Esophagus squamous epithelium (tissue), 5 donors: ENCODE data around the gene RFWD3. TPM values are rescaled to one million over a fixed set of nuclear protein-coding genes. Genes with fewer than 3 reads are reported as not detected.

Experiments used
- DNase-seq: peaks from one replicate; lab custom pipeline; 2025; lab: John Stamatoyannopoulos, UW
- H3K27ac ChIP-seq, 4 donors: fragments of 200-600 bp; sonication (generic); one replicate each; pipeline ENCODE4 v1.5.1; 2016 to 2019; ENCODE audit warnings: mild to moderate bottlenecking in 1 of 4
- H3K27me3 ChIP-seq, 4 donors: fragments of 200-600 bp; sonication (generic); 1 replicate in 3 of 4; 2 replicates in 1 of 4; pipeline versions ENCODE4 v1.5.1 to v1.6.0; 2017 to 2021; ENCODE audit warnings: antibody characterized with exemption in 1 of 4
- H3K36me3 ChIP-seq, 3 donors: fragments of 200-600 bp; sonication (generic); one replicate each; pipeline ENCODE4 v1.5.1; 2016 to 2019
- H3K4me1 ChIP-seq, 3 donors: fragments of 200-600 bp; sonication (generic); one replicate each; pipeline ENCODE4 v1.5.1; 2017 to 2019
- H3K4me3 ChIP-seq, 4 donors: fragments of 200-600 bp; sonication (generic); 1 replicate in 3 of 4; 2 replicates in 1 of 4; pipeline ENCODE4 v1.5.1; 2016 to 2019; ENCODE audit warnings: mild to moderate bottlenecking in 2 of 4, moderate library complexity in 1 of 4
- H3K9me3 ChIP-seq, 3 donors: fragments of 200-600 bp; sonication (generic); one replicate each; pipeline ENCODE4 v1.5.1; 2016 to 2019
- POLR2A ChIP-seq, 4 donors: fragments of 450-650 bp; IDR thresholded peaks; one replicate each; pipeline ENCODE4 v1.6.1; 2017; ENCODE audit warnings: antibody characterized with exemption in 4 of 4, mild to moderate bottlenecking in 4 of 4, moderate library complexity in 3 of 4
- WGBS, 2 donors: methylation state at CpG; one replicate each; pipeline ENCODE4 v1.1.5; 2018; 5-methylcytosine and 5-hydroxymethylcytosine counted together
- intact Hi-C: fragments of 100-400 bp; cut with DNase I; formaldehyde crosslinking; loops from one replicate; pipeline ENCODE4 v1.15.0; 2022
- total RNA-seq, 4 donors: library from RNA; depleted of rRNA; stranded (reverse); fragments of >200 nt; gene quantifications; one replicate each; pipeline ENCODE4 v1.1.0, GENCODE V29; 2016
- TF ChIP-seq, protein P1 (sequence below), 6 experiments: fragments of 450-650 bp in 4 of 6; fragments of 200-600 bp in 2 of 6; sonication (generic) in 2 of 6; IDR thresholded peaks; one replicate each; pipeline ENCODE4 v1.5.1; 2016 to 2019; ENCODE audit warnings: antibody characterized with exemption in 6 of 6, mild to moderate bottlenecking in 4 of 6, moderate library complexity in 4 of 6
- donor health status: DM: yes; HTN: yes; CAD: no.

Gene RFWD3
- total RNA-seq, 4 donors from 2014 or later: 10.1 to 35.2 (median 16.7) TPM

- intact Hi-C loops: no loop called here
- Histone ChIP-seq H3K9me3 (no peaks in the 10 kb centered on the region), H3K27me3 (no peaks in the 10 kb centered on the region), H3K36me3 (peaks cover 0 to 26% (median 0%) of the 10 kb centered on the region in 3 donors), H3K4me1 (peaks cover 0 to 34% (median 3%) of the 10 kb centered on the region in 3 donors), H3K27ac (no peak overlapping the region), H3K4me3 (no peak overlapping the region)
- TF ChIP-seq POLR2A (IDR thresholded peaks at IDR 0.05): no peak
- TF ChIP-seq, protein P1, sequence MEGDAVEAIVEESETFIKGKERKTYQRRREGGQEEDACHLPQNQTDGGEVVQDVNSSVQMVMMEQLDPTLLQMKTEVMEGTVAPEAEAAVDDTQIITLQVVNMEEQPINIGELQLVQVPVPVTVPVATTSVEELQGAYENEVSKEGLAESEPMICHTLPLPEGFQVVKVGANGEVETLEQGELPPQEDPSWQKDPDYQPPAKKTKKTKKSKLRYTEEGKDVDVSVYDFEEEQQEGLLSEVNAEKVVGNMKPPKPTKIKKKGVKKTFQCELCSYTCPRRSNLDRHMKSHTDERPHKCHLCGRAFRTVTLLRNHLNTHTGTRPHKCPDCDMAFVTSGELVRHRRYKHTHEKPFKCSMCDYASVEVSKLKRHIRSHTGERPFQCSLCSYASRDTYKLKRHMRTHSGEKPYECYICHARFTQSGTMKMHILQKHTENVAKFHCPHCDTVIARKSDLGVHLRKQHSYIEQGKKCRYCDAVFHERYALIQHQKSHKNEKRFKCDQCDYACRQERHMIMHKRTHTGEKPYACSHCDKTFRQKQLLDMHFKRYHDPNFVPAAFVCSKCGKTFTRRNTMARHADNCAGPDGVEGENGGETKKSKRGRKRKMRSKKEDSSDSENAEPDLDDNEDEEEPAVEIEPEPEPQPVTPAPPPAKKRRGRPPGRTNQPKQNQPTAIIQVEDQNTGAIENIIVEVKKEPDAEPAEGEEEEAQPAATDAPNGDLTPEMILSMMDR (IDR thresholded peaks at IDR 0.05): no peak
- DNase-seq: no peak
- 89 to 96% methylated on average over 1 to 2 of the region's 2 CpGs for WGBS, 2 donors
Measured at GRCh38 chr16:74596586-74596985, 70.1 kb downstream of the RFWD3 start.

DNA sequence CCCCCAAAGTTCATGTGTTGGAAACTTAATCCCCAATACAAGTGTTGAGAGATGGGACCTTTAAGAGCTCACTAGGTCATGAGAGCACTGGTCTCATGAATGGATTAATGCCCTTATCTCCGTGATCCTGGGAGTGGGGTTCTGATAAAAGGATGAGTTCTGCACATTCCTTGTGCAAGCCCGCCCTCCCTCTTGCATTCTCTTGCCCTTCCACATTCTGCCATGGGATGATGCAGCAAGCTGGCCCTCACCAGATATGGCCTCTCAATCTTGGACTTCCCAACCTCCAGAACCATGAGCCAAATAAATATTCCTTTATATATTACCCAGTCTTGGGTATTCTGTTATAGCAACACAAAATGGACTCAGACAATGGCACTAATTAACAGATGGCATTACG lies 73.8 kb downstream of the RFWD3 start:
- H3K27ac ChIP-seq: no peak overlapping the region
- no peak for DNase-seq
- intact Hi-C loops: no loop called here
- WGBS, 2 donors: 89 to 97% methylated on average over 2 to 3 of the region's 3 CpGs
- no peak overlapping the region for H3K4me3 ChIP-seq
- TF ChIP-seq POLR2A (IDR thresholded peaks at IDR 0.05): no peak
- TF ChIP-seq, protein P1 (IDR thresholded peaks at IDR 0.05): no peak
- H3K27me3 ChIP-seq: no peaks in the 10 kb centered on the region
- H3K9me3 ChIP-seq: no peaks in the 10 kb centered on the region
- peaks cover 0 to 19% (median 3%) of the 10 kb centered on the region in 3 donors for H3K4me1 ChIP-seq
- H3K36me3 ChIP-seq: peaks cover 0 to 27% (median 0%) of the 10 kb centered on the region in 3 donors

DNA sequence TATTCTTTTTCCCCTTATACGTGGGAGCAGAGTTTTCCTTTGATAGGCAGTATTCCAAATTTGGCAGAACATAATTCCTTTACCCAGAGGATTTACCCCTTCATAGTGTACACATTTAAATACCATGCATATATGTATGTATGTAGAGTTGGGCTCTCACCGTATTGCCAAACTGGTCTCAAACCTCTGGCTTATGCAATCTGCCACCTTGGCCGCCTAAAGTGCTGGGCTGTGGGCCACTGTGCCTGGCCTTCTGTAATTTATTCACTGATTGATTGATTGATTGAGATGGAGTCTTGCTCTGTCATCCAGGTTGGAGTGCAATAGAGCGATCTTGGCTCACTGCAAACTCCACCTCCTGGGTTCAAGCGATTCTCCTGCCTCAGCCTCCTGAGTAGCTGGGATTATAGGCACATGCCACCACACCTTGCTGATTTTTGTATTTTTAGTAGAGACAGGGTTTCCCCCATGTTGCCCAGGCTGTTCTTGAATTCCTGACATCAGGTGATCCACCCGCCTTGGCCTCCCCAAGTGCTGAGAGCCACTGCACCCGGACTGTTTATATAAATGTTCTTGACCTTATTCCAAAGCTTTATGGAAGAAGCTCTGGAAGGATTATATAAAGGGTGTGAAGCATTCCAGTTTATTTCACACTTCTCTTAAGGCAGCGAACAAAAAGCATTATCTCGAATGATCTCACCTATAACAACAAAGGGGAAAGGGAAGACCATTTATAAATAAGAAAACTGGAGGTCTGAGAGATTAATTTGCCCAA lies 74.6 kb downstream of the RFWD3 start:
- peaks cover 0 to 19% (median 0%) of the 10 kb centered on the region in 3 donors for H3K36me3 ChIP-seq
- intact Hi-C loops: no loop called here
- WGBS, 2 donors: 70 to 74% methylated on average over 5 to 9 of the region's 9 CpGs

GRCh38 chr16:74586948-74587347 lies 79.7 kb downstream of the RFWD3 start:
- Histone ChIP-seq H3K36me3 (peaks cover 0 to 7% (median 0%) of the 10 kb centered on the region in 3 donors), H3K4me1 (peaks cover 0 to 20% (median 0%) of the 10 kb centered on the region in 3 donors), H3K27me3 (no peaks in the 10 kb centered on the region), H3K9me3 (no peaks in the 10 kb centered on the region), H3K27ac (no peak overlapping the region), H3K4me3 (no peak overlapping the region)
- DNase-seq: no peak
- TF ChIP-seq, protein P1 (IDR thresholded peaks at IDR 0.05): no peak
- no peak for TF ChIP-seq POLR2A (IDR thresholded peaks at IDR 0.05)
- intact Hi-C loops: no loop called here
- WGBS, 2 donors: 73 to 77% methylated on average over 6 of the region's 6 CpGs

More for the DNA sequence above, 74.6 kb downstream of the RFWD3 start:
- H3K4me3 ChIP-seq: no peak overlapping the region
- H3K4me1 ChIP-seq: peaks cover 0 to 24% (median 3%) of the 10 kb centered on the region in 3 donors
- DNase-seq: no peak
- H3K9me3 ChIP-seq: no peaks in the 10 kb centered on the region
- TF ChIP-seq, protein P1 (IDR thresholded peaks at IDR 0.05): no peak
- no peak for TF ChIP-seq POLR2A (IDR thresholded peaks at IDR 0.05)
- no peak overlapping the region for H3K27ac ChIP-seq
- H3K27me3 ChIP-seq: no peaks in the 10 kb centered on the region

DNA sequence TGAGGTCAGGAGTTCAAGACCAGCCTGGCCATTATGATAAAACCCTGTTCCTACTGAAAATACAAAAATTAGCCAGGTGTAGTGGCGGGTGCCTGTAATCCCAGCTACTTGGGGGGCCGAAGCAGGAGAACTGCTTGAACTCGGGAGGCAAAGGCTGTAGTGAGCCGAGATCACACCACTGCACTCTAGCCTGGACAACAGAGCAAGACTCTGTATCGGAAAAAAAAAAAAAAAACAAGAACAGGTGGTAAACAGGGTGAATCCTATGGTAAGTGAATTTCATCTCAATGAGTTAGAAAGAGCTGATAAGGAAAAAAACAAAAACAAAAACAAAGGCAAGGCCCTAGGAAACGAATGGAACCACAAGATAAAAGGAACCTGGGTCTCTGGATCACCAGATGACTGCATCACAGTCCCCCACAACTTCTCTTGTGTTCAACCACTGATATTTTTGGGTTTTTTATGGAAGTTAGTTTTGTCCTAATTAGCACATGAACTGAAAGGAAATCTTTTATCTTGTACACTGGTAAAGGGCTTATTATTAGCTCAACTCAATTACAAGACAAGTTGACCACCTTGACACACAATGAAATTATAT lies 80.7 kb downstream of the RFWD3 start:
- 85 to 95% methylated on average over 5 to 6 of the region's 6 CpGs for WGBS, 2 donors
- Histone ChIP-seq H3K36me3 (peaks cover 0 to 7% (median 0%) of the 10 kb centered on the region in 3 donors), H3K27ac (no peak overlapping the region), H3K9me3 (no peaks in the 10 kb centered on the region), H3K4me1 (peaks cover 0 to 19% (median 0%) of the 10 kb centered on the region in 3 donors), H3K27me3 (no peaks in the 10 kb centered on the region), H3K4me3 (no peak overlapping the region)
- no peak for DNase-seq
- TF ChIP-seq POLR2A (IDR thresholded peaks at IDR 0.05): no peak
- TF ChIP-seq, protein P1 (IDR thresholded peaks at IDR 0.05): no peak
- intact Hi-C loops: no loop called here
